H1 (cell line): Measurements from ENCODE around the gene OCRL. TPM values are rescaled to one million over a fixed set of nuclear protein-coding genes. Genes with fewer than 3 reads are reported as not detected.

Experiments
- CTCF ChIA-PET: fragments of 300-600 bp; sonication (Branson Sonifier 250); formaldehyde crosslinking; loops from one replicate; lab custom pipeline; 2021; ENCODE audit not compliant: partially characterized antibody; lab: Charles Lee
- POLR2A ChIA-PET: fragments of 300-600 bp; sonication (Branson Sonifier 250); formaldehyde crosslinking; loops from one replicate; lab custom pipeline; 2021; ENCODE audit warnings: inconsistent platforms; ENCODE audit not compliant: partially characterized antibody; lab: Charles Lee
- DNase-seq, 2 experiments: peaks; one replicate each; pipeline versions ENCODE4 v3.0.0 to v3.0.0-alpha.2; 2010 to 2022; ENCODE audit warnings: low spot score in 2 of 2, low read depth in 1 of 2, mixed read lengths in 1 of 2
- FAIRE-seq: peaks from 2 replicates; lab custom pipeline; 2011; peaks lifted over from hg19 to GRCh38; lab: Jason Lieb, UNC
- H2AFZ ChIP-seq: 2 replicates; pipeline ENCODE4 v1.8.1; 2012; ENCODE audit warnings: low read length, inconsistent platforms
- H2AK5ac ChIP-seq: 2 replicates; pipeline ENCODE4 v1.6.1; 2013; ENCODE audit warnings: low read depth, low read length
- H2BK120ac ChIP-seq: replicated peaks from 2 replicates; pipeline ENCODE3; 2013; ENCODE audit warnings: low read depth, low read length, inconsistent platforms
- H2BK12ac ChIP-seq: 2 replicates; pipeline ENCODE4 v1.6.1; 2013; ENCODE audit warnings: low read depth, low read length
- H2BK15ac ChIP-seq: 2 replicates; pipeline ENCODE4 v1.6.1; 2013; ENCODE audit warnings: low read length
- H2BK20ac ChIP-seq: 2 replicates; pipeline ENCODE4 v1.6.1; 2013; ENCODE audit warnings: low read length
- H2BK5ac ChIP-seq: 2 replicates; pipeline ENCODE4 v1.6.1; 2013; ENCODE audit warnings: low read depth, low read length
- H3K14ac ChIP-seq: 2 replicates; pipeline ENCODE4 v1.6.1; 2013; ENCODE audit warnings: inconsistent platforms; ENCODE audit not compliant: insufficient read length
- H3K18ac ChIP-seq: 2 replicates; pipeline ENCODE4 v1.6.1; 2013; ENCODE audit warnings: low read length; ENCODE audit errors: extremely low read depth
- H3K23ac ChIP-seq: 2 replicates; pipeline ENCODE4 v1.6.1; 2013; ENCODE audit warnings: inconsistent platforms; ENCODE audit not compliant: insufficient read length
- H3K23me2 ChIP-seq: 2 replicates; pipeline ENCODE4 v1.6.1; 2013; ENCODE audit warnings: low read depth, low read length
- H3K27ac ChIP-seq: 2 replicates; pipeline ENCODE4 v1.6.1; 2011; ENCODE audit warnings: low read depth, low read length, inconsistent platforms
- H3K27me3 ChIP-seq, 4 experiments: replicated peaks in 1 of 4; 1 replicate in 1 of 4; 2 replicates in 3 of 4; pipeline versions ENCODE4 v1.6.1 to v1.8.1; 2011 to 2013; ENCODE audit warnings: low read length in 3 of 4, mild to moderate bottlenecking in 3 of 4, inconsistent platforms in 2 of 4, mixed read lengths in 2 of 4, moderate library complexity in 1 of 4; ENCODE audit not compliant: control insufficient read depth in 3 of 4, insufficient read depth in 3 of 4; ENCODE audit errors: extremely low read depth in 1 of 4
- H3K36me3 ChIP-seq, 4 experiments: 2 replicates each; pipeline versions ENCODE4 v1.6.1 to v1.8.1; 2011 to 2013; ENCODE audit warnings: mild to moderate bottlenecking in 4 of 4, low read length in 3 of 4, moderate library complexity in 2 of 4, control low read depth in 1 of 4, inconsistent platforms in 1 of 4; ENCODE audit not compliant: insufficient read depth in 4 of 4, control insufficient read depth in 2 of 4
- H3K4ac ChIP-seq: replicated peaks from 2 replicates; pipeline ENCODE3; 2013; ENCODE audit warnings: low read length, low read depth, mixed read lengths, inconsistent platforms; ENCODE audit not compliant: insufficient read length
- H3K4me1 ChIP-seq, 4 experiments: replicated peaks in 1 of 4; 1 replicate in 1 of 4; 2 replicates in 3 of 4; pipeline versions ENCODE4 v1.6.1 to v1.8.1; 2011 to 2013; ENCODE audit warnings: low read length in 3 of 4, inconsistent platforms in 2 of 4, mixed read lengths in 1 of 4; ENCODE audit not compliant: insufficient read depth in 4 of 4, control insufficient read depth in 3 of 4
- H3K4me2 ChIP-seq, 2 experiments: 2 replicates each; pipeline versions ENCODE4 v1.6.1 to v1.8.1; 2011 to 2013; ENCODE audit warnings: low read depth in 2 of 2, low read length in 2 of 2, control low read depth in 1 of 2, inconsistent platforms in 1 of 2, mild to moderate bottlenecking in 1 of 2; ENCODE audit not compliant: insufficient read depth in 1 of 2
- H3K4me3 ChIP-seq, 4 experiments: fragments of 200-600, 300-600 bp in 1 of 4; sonication (generic), shearing (Covaris generic), sonication (Bioruptor Twin) in 1 of 4; 2 replicates each; pipeline versions ENCODE4 v1.5.1 to v1.8.1; 2011 to 2016; ENCODE audit warnings: low read length in 4 of 4, low read depth in 3 of 4, control low read depth in 2 of 4, inconsistent platforms in 2 of 4, mild to moderate bottlenecking in 2 of 4, mixed read lengths in 1 of 4, moderate library complexity in 1 of 4; ENCODE audit not compliant: insufficient read depth in 2 of 4; ENCODE audit errors: extremely low read depth in 1 of 4
- H3K56ac ChIP-seq: replicated peaks from 2 replicates; pipeline ENCODE3; 2013; ENCODE audit warnings: low read depth, mild to moderate bottlenecking, mixed read lengths, low read length, inconsistent platforms; ENCODE audit not compliant: insufficient read length
- H3K79me1 ChIP-seq: 2 replicates; pipeline ENCODE4 v1.6.1; 2013; ENCODE audit warnings: low read depth, low read length, control low read depth
- H3K79me2 ChIP-seq, 2 experiments: 2 replicates each; pipeline versions ENCODE4 v1.6.1 to v1.8.1; 2012 to 2013; ENCODE audit warnings: low read length in 2 of 2, mild to moderate bottlenecking in 2 of 2, inconsistent platforms in 1 of 2; ENCODE audit not compliant: insufficient read depth in 2 of 2, control insufficient read depth in 1 of 2
- H3K9ac ChIP-seq, 4 experiments: replicated peaks in 1 of 4; 1 replicate in 1 of 4; 2 replicates in 3 of 4; pipeline versions ENCODE4 v1.6.1 to v1.8.1; 2011 to 2013; ENCODE audit warnings: low read depth in 3 of 4, low read length in 3 of 4, control low read depth in 2 of 4, mild to moderate bottlenecking in 2 of 4, moderate library complexity in 2 of 4, inconsistent platforms in 1 of 4; ENCODE audit errors: extremely low read depth in 1 of 4
- H3K9me3 ChIP-seq, 2 experiments: 2 replicates each; pipeline versions ENCODE4 v1.6.1 to v1.8.1; 2012 to 2013; ENCODE audit warnings: mild to moderate bottlenecking in 2 of 2, moderate library complexity in 2 of 2, control low read depth in 1 of 2, inconsistent platforms in 1 of 2, low read depth in 1 of 2, low read length in 1 of 2, mixed read lengths in 1 of 2; ENCODE audit not compliant: insufficient read depth in 2 of 2
- H4K20me1 ChIP-seq, 2 experiments: replicated peaks in 1 of 2; 2 replicates each; pipeline versions ENCODE3 to v1.8.1; 2011 to 2013; ENCODE audit warnings: inconsistent platforms in 2 of 2, low read length in 2 of 2, mild to moderate bottlenecking in 1 of 2; ENCODE audit not compliant: insufficient read depth in 2 of 2, control insufficient read depth in 1 of 2
- H4K5ac ChIP-seq: 2 replicates; pipeline ENCODE4 v1.6.1; 2013; ENCODE audit warnings: low read length, low read depth, mixed read lengths, inconsistent platforms; ENCODE audit not compliant: insufficient read length
- H4K8ac ChIP-seq: 2 replicates; pipeline ENCODE4 v1.8.0; 2013; ENCODE audit warnings: mild to moderate bottlenecking, moderate library complexity, low read length, inconsistent platforms; ENCODE audit not compliant: insufficient read depth; ENCODE audit errors: extremely low read depth
- H4K91ac ChIP-seq: replicated peaks from 2 replicates; pipeline ENCODE3; 2013; ENCODE audit warnings: low read length, mixed read lengths, inconsistent platforms; ENCODE audit not compliant: insufficient read length
- HDAC2 ChIP-seq, 2 experiments: fragments of 300-600 bp in 1 of 2; sonication (generic) in 1 of 2; IDR thresholded peaks; 2 replicates each; pipeline ENCODE4 v1.6.1; 2011 to 2012; ENCODE audit warnings: low read depth in 2 of 2, low read length in 2 of 2, mild to moderate bottlenecking in 2 of 2, moderate library complexity in 2 of 2, borderline replicate concordance in 1 of 2, inconsistent platforms in 1 of 2
- KDM4A ChIP-seq: IDR thresholded peaks from one replicate; pipeline ENCODE4 v1.7.1; 2012; ENCODE audit warnings: low read depth, mild to moderate bottlenecking, moderate library complexity, low read length, inconsistent platforms; ENCODE audit not compliant: severe bottlenecking
- WGBS, 2 experiments: shearing (Covaris generic) in 1 of 2; methylation state at CpG; one replicate each; pipeline versions ENCODE4 v1.1.6 to v1.1.7; 2013 to 2015; ENCODE audit warnings: low lambda C conversion rate in 2 of 2, mixed read lengths in 2 of 2, inconsistent platforms in 1 of 2, low coverage in 1 of 2, missing lambda C conversion rate in 1 of 2; ENCODE audit not compliant: insufficient replicate concordance in 2 of 2, insufficient coverage in 1 of 2, insufficient read length in 1 of 2; ENCODE audit errors: extremely low coverage in 1 of 2, missing lambda C conversion rate in 1 of 2; 5-methylcytosine and 5-hydroxymethylcytosine counted together
- polyA plus RNA-seq, 7 experiments: library from polyadenylated mRNA; depleted of rRNA in 3 of 7; stranded (reverse) in 5 of 7; unstranded in 2 of 7; fragments of >200 nt in 5 of 7; fragments of 200-250 nt in 2 of 7; gene quantifications; 1 replicate in 5 of 7; 2 replicates in 1 of 7; 4 replicates in 1 of 7; pipeline versions ENCODE4 v1.2.1 to v1.2.3, GENCODE V29; 2011 to 2013; ENCODE audit warnings: missing spikeins in 2 of 7, mixed read lengths in 2 of 7
- total RNA-seq: library from RNA; stranded (reverse); fragmentation: NEBNext Ultra II Directional; extraction: Animal tissue kit (Norgen Biotek cat#: 25700); gene quantifications from 2 replicates; pipeline ENCODE4 v1.2.1, GENCODE V29; 2021

The OCRL gene
- total and polyA plus RNA-seq, 2 of the 8 experiments (the other 6 are each of a cell fraction or from before 2014, with no cell fraction given), result 12.7 to 15.1 TPM

DNA sequence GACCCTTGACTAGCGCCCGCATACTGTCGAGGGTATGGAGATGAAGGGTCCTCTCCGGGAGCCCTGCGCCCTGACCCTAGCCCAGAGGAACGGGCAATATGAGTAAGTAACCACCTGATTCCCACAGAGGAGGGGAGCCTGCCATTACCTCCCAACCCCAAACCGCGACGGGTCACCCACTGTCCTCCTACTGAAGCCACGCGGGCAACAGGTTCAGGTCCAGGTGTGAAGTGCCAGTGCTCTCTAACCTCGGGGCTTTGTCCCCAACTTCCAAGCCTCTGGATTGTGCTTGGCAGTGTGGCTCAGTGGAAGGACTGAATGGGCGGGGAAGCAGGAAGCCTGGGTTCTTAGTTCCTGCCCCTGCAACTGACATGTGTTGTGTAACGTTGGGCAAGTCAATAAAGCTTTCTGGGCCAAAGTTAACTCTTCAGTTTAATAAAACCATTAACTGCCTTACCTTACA is 694 bp downstream of the OCRL start:
- Histone ChIP-seq H2BK12ac (no peak overlapping the region), H4K8ac (no peak overlapping the region), H3K9me3 (no peaks in the 10 kb centered on the region), H3K56ac (no peak overlapping the region), H4K20me1 (peaks cover 0 to 1% of the 10 kb centered on the region in 2 experiments), H4K5ac (peak overlapping the region; percentile 9), H3K4ac (no peak overlapping the region), H2AFZ (no peak overlapping the region), H3K23me2 (peaks cover 3% of the 10 kb centered on the region; the same call in 1 of the 2 replicates), H2BK15ac (no peak overlapping the region), H3K79me1 (no peaks in the 10 kb centered on the region), H3K4me3 (peak overlapping the region; percentile 70 to 86 (median 80)), H3K9ac (peak overlapping the region in 3 of 4 experiments; percentile 4 to 66 (median 60); a peak in 3 of 7 replicates), H2AK5ac (no peak overlapping the region), H3K27me3 (no peaks in the 10 kb centered on the region), H3K23ac (no peak overlapping the region), H2BK20ac (no peak overlapping the region), H3K4me2 (peak overlapping the region; percentile 69 to 74), H2BK120ac (no peak overlapping the region), H4K91ac (no peak overlapping the region), H3K27ac (no peak overlapping the region), H3K4me1 (no peaks in the 10 kb centered on the region), H2BK5ac (no peak overlapping the region), H3K36me3 (peaks cover 0 to 3% (median 1%) of the 10 kb centered on the region in 4 experiments; a peak in 2 of 8 replicates), H3K79me2 (peaks cover 0 to 5% of the 10 kb centered on the region in 2 experiments; a peak in 2 of 4 replicates), H3K14ac (no peak overlapping the region), H3K18ac (peak overlapping the region; percentile 71)
- TF ChIP-seq KDM4A (peak; percentile 43), HDAC2 (IDR thresholded peaks at IDR 0.05; ENCODE audit: borderline replicate concordance in 1 of 2, low read depth in 2 of 2, low read length in 2 of 2) (no peak)
- DNase-seq (peak in 1 of 2 experiments; percentile 44), FAIRE-seq (no peak)
- 4% methylated on average over 8 of the region's 14 CpGs; no CpG with 5 or more reads in 1 of the 2 experiments for WGBS, 2 experiments
- CTCF ChIA-PET, result interaction anchor here (1.0 to 1.1 kb wide), 4 partner anchors 12 to 30 kb away, joined by 3 read pairs; partner anchors contain the start of gene SMARCA1
- POLR2A ChIA-PET, result no interaction called here
